GM12878 (cell line): ENCODE measurements around the gene THAP10. TPM values are rescaled to one million over a fixed set of nuclear protein-coding genes. Genes with fewer than 3 reads are reported as not detected.

Source experiments
- ATAC-seq: fragments of 200-7000 bp; cut with Tn5 transposase; 3 replicates; pipeline ENCODE4 v1.9.1; 2020; ENCODE audit warnings: mild to moderate bottlenecking, moderate library complexity
- BruUV-seq: library from RNA; stranded (reverse); fragments of 400-500 nt; replicated peaks from 2 replicates; lab custom pipeline; 2021; lab: Mats Ljungman, UMichigan
- CTCF ChIA-PET: fragments of 300-600 bp; sonication (Branson Sonifier 250); formaldehyde crosslinking; extraction: SDS; loops from one replicate; lab custom pipeline; 2021; ENCODE audit warnings: inconsistent platforms; lab: Yijun Ruan, JAX
- POLR2A ChIA-PET: fragments of 350-600 bp; formaldehyde crosslinking; extraction: SDS; loops from one replicate; lab custom pipeline; 2021; ENCODE audit warnings: inconsistent platforms; lab: Charles Lee
- RAD21 ChIA-PET: fragments of 300-600 bp; sonication (Branson Sonifier 250); formaldehyde crosslinking; loops from one replicate; lab custom pipeline; 2023; ENCODE audit warnings: antibody characterized with exemption; ENCODE audit not compliant: unreplicated experiment; lab: Charles Lee
- SMC1A ChIA-PET: fragments of 300-600 bp; sonication (Branson Sonifier 250); formaldehyde crosslinking; loops from one replicate; lab custom pipeline; 2023; ENCODE audit not compliant: unreplicated experiment, uncharacterized antibody; lab: Charles Lee
- DNase-seq: peaks from one replicate; pipeline ENCODE4 v3.0.0-alpha.2; 2011; ENCODE audit warnings: low read depth, low spot score
- FAIRE-seq: peaks from 3 replicates; lab custom pipeline; 2011; peaks lifted over from hg19 to GRCh38; lab: Jason Lieb, UNC
- H2AFZ ChIP-seq: 2 replicates; pipeline ENCODE4 v1.6.0; 2011; ENCODE audit warnings: low read depth, low read length, control low read depth; ENCODE audit not compliant: control insufficient read depth
- H3K27ac ChIP-seq: 2 replicates; pipeline ENCODE4 v1.5.1; 2011; ENCODE audit warnings: control low read depth; ENCODE audit not compliant: control insufficient read depth, insufficient read depth
- H3K27me3 ChIP-seq, 2 experiments: replicated peaks in 1 of 2; 2 replicates each; pipeline versions ENCODE4 v1.6.0 to v1.6.1; 2011; ENCODE audit warnings: low read length in 1 of 2; ENCODE audit not compliant: control insufficient read depth in 2 of 2, insufficient read depth in 2 of 2
- H3K36me3 ChIP-seq, 2 experiments: 2 replicates each; pipeline ENCODE4 v1.5.1; 2011; ENCODE audit warnings: low read length in 1 of 2; ENCODE audit not compliant: control insufficient read depth in 2 of 2, insufficient read depth in 2 of 2
- H3K4me1 ChIP-seq: 2 replicates; pipeline ENCODE4 v1.6.1; 2011; ENCODE audit warnings: mild to moderate bottlenecking, low read length, moderate library complexity, mixed read lengths; ENCODE audit not compliant: control insufficient read depth, insufficient read depth
- H3K4me2 ChIP-seq: 2 replicates; pipeline ENCODE4 v1.6.0; 2011; ENCODE audit warnings: control low read depth; ENCODE audit not compliant: control insufficient read depth, insufficient read depth
- H3K4me3 ChIP-seq: fragments of 200-600 bp; sonication (generic); 2 replicates; pipeline ENCODE4 v1.5.1; 2016
- H3K79me2 ChIP-seq: 2 replicates; pipeline ENCODE4 v1.6.0; 2011; ENCODE audit warnings: low read length; ENCODE audit not compliant: control insufficient read depth, insufficient read depth
- H3K9ac ChIP-seq: 2 replicates; pipeline ENCODE4 v1.8.0; 2011; ENCODE audit warnings: low read length, control low read depth, mixed read lengths; ENCODE audit not compliant: control insufficient read depth, insufficient read depth
- H3K9me3 ChIP-seq: replicated peaks from 3 replicates; pipeline ENCODE4 v1.5.1; 2011; ENCODE audit warnings: mild to moderate bottlenecking, low read length; ENCODE audit not compliant: control insufficient read depth, insufficient read depth
- H4K20me1 ChIP-seq: 2 replicates; pipeline ENCODE4 v1.6.0; 2011; ENCODE audit not compliant: control insufficient read depth, insufficient read depth
- ELK1 ChIP-seq: IDR thresholded peaks from 2 replicates; pipeline ENCODE4 v1.6.1; 2012; ENCODE audit warnings: low read depth, low read length, improper control_type of control experiment
- EZH2 ChIP-seq: IDR thresholded peaks from 2 replicates; pipeline ENCODE4 v1.6.1; 2012; ENCODE audit warnings: low read depth, mild to moderate bottlenecking, control low read depth, inconsistent platforms, low read length, borderline replicate concordance; ENCODE audit not compliant: control insufficient read depth
- HCFC1 ChIP-seq: fragments of 150-350 bp; IDR thresholded peaks from 2 replicates; pipeline ENCODE4 v1.6.1; 2014; ENCODE audit warnings: low read length
- HDAC6 ChIP-seq: fragments of 200-600 bp; sonication (generic); IDR thresholded peaks from one replicate; pipeline ENCODE4 v1.8.0; 2017; ENCODE audit warnings: antibody characterized with exemption; ENCODE audit not compliant: unreplicated experiment
- IKZF2 ChIP-seq, 2 experiments: fragments of 450-650 bp; IDR thresholded peaks; 2 replicates each; pipeline ENCODE4 v1.6.1; 2017; ENCODE audit warnings: mild to moderate bottlenecking in 2 of 2, moderate library complexity in 2 of 2
- MYB ChIP-seq: fragments of 150-350 bp; IDR thresholded peaks from 2 replicates; pipeline ENCODE4 v1.6.1; 2014; ENCODE audit warnings: mild to moderate bottlenecking, low read depth, low read length, borderline replicate concordance
- PML ChIP-seq: IDR thresholded peaks from 2 replicates; pipeline ENCODE4 v1.6.1; 2012; ENCODE audit warnings: low read length, inconsistent platforms
- USF1 ChIP-seq: IDR thresholded peaks from 2 replicates; pipeline ENCODE4 v1.6.1; 2011; ENCODE audit warnings: borderline replicate concordance, low read depth, mild to moderate bottlenecking, moderate library complexity, mixed read lengths, low read length; ENCODE audit not compliant: insufficient read depth; ENCODE audit errors: extremely low read length
- YY1 ChIP-seq: IDR thresholded peaks from 2 replicates; pipeline ENCODE4 v1.6.1; 2011; ENCODE audit warnings: low read depth, mild to moderate bottlenecking, low read length
- ZNF207 ChIP-seq: fragments of 450-650 bp; IDR thresholded peaks from 2 replicates; pipeline ENCODE4 v1.6.1; 2014; ENCODE audit warnings: antibody characterized with exemption, mild to moderate bottlenecking, borderline replicate concordance
- WGBS: methylation state at CpG from one replicate; pipeline ENCODE4 v1.1.6; 2016; ENCODE audit warnings: low lambda C conversion rate; ENCODE audit not compliant: insufficient replicate concordance, insufficient coverage; ENCODE audit errors: missing lambda C conversion rate; 5-methylcytosine and 5-hydroxymethylcytosine counted together
- in situ Hi-C: fragments of 300-500 bp; cut with MboI; formaldehyde crosslinking; loops from 9 replicates; pipeline ENCODE4 v1.14.3; 2018; ENCODE audit warnings: mixed read lengths
- intact Hi-C: fragments of 100-400 bp; cut with micrococcal nuclease; formaldehyde crosslinking; loops from one replicate; pipeline ENCODE4 v1.14.2; 2022; ENCODE audit not compliant: unreplicated experiment
- polyA plus RNA-seq, 11 experiments: library from polyadenylated mRNA; depleted of rRNA in 4 of 11; unstranded in 6 of 11; stranded (reverse) in 5 of 11; fragments of >200 nt; fragmentation: Nextera tagmentation in 4 of 11; fragmentation: Illumina TruSeq in 1 of 11; extraction: Ambion mirVana in 4 of 11; extraction: Trizol in 1 of 11; gene quantifications; 1 replicate in 1 of 11; 2 replicates in 10 of 11; pipeline versions ENCODE4 v1.2.1 to v1.2.3, GENCODE V29; 2011 to 2016; ENCODE audit warnings: inconsistent platforms in 2 of 11, missing spikeins in 2 of 11, low read depth in 1 of 11
- total RNA-seq, 4 experiments: library from RNA; depleted of rRNA in 3 of 4; stranded (reverse); fragments of >200 nt in 3 of 4; fragmentation: Illumina TruSeq in 1 of 4; extraction: Trizol in 1 of 4; gene quantifications; 2 replicates each; pipeline versions ENCODE4 v1.2.1 to v1.2.3, GENCODE V29; 2013 to 2021
- TF ChIP-seq, protein P1 (sequence below): IDR thresholded peaks from 2 replicates; pipeline ENCODE4 v1.6.1; 2012; ENCODE audit warnings: low read depth, low read length, improper control_type of control experiment
- TF ChIP-seq, protein P2 (sequence below), 3 experiments: IDR thresholded peaks in 2 of 3; conservative IDR thresholded peaks in 1 of 3; 2 replicates each; pipeline ENCODE4 v1.5.1; 2011; ENCODE audit warnings: low read depth in 3 of 3, low read length in 3 of 3, mild to moderate bottlenecking in 3 of 3, control low read depth in 2 of 3, moderate library complexity in 2 of 3, inconsistent platforms in 1 of 3, mixed read lengths in 1 of 3; ENCODE audit not compliant: control insufficient read depth in 2 of 3, insufficient read depth in 1 of 3; ENCODE audit errors: extremely low read depth in 1 of 3

THAP10 gene
- total and polyA plus RNA-seq, 10 of the 15 experiments (the other 5 are each of a cell fraction or from before 2014, with no cell fraction given) = 0.35 to 5.2 (median 1.4) TPM

GRCh38 chr15:70866982-70867641 lies 25.1 kb downstream of the THAP10 start:
- no peak for ATAC-seq
- SMC1A ChIA-PET = no interaction called here
- FAIRE-seq = no peak

More at GRCh38 chr15:70866982-70867641, 25.1 kb downstream of the THAP10 start:
- Histone ChIP-seq H3K4me1 (peaks cover 6% of the 10 kb centered on the region), H3K27ac (no peak overlapping the region), H4K20me1 (no peaks in the 10 kb centered on the region), H3K36me3 (no peaks in the 10 kb centered on the region), H3K27me3 (no peaks in the 10 kb centered on the region), H3K9me3 (no peaks in the 10 kb centered on the region), H3K4me3 (no peak overlapping the region), H3K9ac (no peak overlapping the region), H3K79me2 (no peaks in the 10 kb centered on the region), H3K4me2 (no peak overlapping the region), H2AFZ (no peak overlapping the region)
- 55% methylated on average over 5 of the region's 5 CpGs for WGBS
- in situ Hi-C loops (no loop called here), intact Hi-C loops (no loop called here)
- no TSS peak for BruUV-seq
- no peak for DNase-seq
- RAD21 ChIA-PET = no interaction called here
- TF ChIP-seq, protein P1, sequence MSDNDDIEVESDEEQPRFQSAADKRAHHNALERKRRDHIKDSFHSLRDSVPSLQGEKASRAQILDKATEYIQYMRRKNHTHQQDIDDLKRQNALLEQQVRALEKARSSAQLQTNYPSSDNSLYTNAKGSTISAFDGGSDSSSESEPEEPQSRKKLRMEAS = no peak
- TF ChIP-seq EZH2 (no peak), HDAC6 (no peak), IKZF2 (IDR thresholded peaks at IDR 0.05) (no peak), USF1 (no peak), ZNF207 (no peak), PML (no peak), HCFC1 (no peak), YY1 (no peak), MYB (no peak), ELK1 (no peak)
- TF ChIP-seq, protein P2, sequence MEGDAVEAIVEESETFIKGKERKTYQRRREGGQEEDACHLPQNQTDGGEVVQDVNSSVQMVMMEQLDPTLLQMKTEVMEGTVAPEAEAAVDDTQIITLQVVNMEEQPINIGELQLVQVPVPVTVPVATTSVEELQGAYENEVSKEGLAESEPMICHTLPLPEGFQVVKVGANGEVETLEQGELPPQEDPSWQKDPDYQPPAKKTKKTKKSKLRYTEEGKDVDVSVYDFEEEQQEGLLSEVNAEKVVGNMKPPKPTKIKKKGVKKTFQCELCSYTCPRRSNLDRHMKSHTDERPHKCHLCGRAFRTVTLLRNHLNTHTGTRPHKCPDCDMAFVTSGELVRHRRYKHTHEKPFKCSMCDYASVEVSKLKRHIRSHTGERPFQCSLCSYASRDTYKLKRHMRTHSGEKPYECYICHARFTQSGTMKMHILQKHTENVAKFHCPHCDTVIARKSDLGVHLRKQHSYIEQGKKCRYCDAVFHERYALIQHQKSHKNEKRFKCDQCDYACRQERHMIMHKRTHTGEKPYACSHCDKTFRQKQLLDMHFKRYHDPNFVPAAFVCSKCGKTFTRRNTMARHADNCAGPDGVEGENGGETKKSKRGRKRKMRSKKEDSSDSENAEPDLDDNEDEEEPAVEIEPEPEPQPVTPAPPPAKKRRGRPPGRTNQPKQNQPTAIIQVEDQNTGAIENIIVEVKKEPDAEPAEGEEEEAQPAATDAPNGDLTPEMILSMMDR (IDR thresholded peaks at IDR 0.05 in 2 of 3, conservative IDR thresholded peaks at IDR 0.05 in 1 of 3; ENCODE audit: control insufficient read depth in 2 of 3, extremely low read depth in 1 of 3, insufficient read depth in 1 of 3, low read depth in 3 of 3, low read length in 3 of 3) = no peak
- POLR2A ChIA-PET = no interaction called here
- CTCF ChIA-PET = no interaction called here
